C1 segment of cervical spinal cord (tissue), 14 donors: ENCODE measurements around the gene SLC25A22.

Experiments used
- DNase-seq, 14 donors: peaks; one replicate each; lab custom pipeline; 2025; lab: John Stamatoyannopoulos, UW

Gene SLC25A22

GRCh38 chr11:791658-792534, 6.2 kb downstream of the SLC25A22 start:
- DNase-seq: no peak

- DNase-seq: peak in 1 of 14 donors; percentile 39
Measured at GRCh38 chr11:790721-791564, 7.1 kb downstream of the SLC25A22 start.

GRCh38 chr11:789943-790342, 8.1 kb downstream of the SLC25A22 start, which contains the start of gene CEND1:
Gene CEND1 (minus strand): TSS chr11:790090. CDS start chr11:788576, 1,514 bp downstream.
- DNase-seq: peak in 11 of 14 donors; percentile 21 to 72 (median 51)

GRCh38 chr11:788953-789940, 8.8 kb downstream of the SLC25A22 start:
- DNase-seq: peak in 1 of 14 donors; percentile 53

GRCh38 chr11:788009-788640, 10.0 kb downstream of the SLC25A22 start:
- DNase-seq: no peak

GRCh38 chr11:787084-787675, 10.9 kb downstream of the SLC25A22 start:
- DNase-seq: no peak

GRCh38 chr11:786235-787083, 11.6 kb downstream of the SLC25A22 start:
- peak in 1 of 14 donors; percentile 65 for DNase-seq

- peak in 12 of 14 donors; percentile 31 to 97 (median 62) for DNase-seq
Measured at GRCh38 chr11:783581-784015, 14.5 kb downstream of the SLC25A22 start.

- DNase-seq: no peak
Measured at GRCh38 chr11:782264-783174, 15.6 kb downstream of the SLC25A22 start.

GRCh38 chr11:779955-780532, 18.0 kb downstream of the SLC25A22 start:
- no peak for DNase-seq

- no peak for DNase-seq
Measured at GRCh38 chr11:778976-779954, 18.8 kb downstream of the SLC25A22 start.

GRCh38 chr11:777288-778255, 20.5 kb downstream of the SLC25A22 start, which contains the start of gene GATD1:
Gene GATD1 (minus strand): TSS chr11:777487. CDS start chr11:777462, 25 bp downstream.
- DNase-seq: peak; percentile 45 to 96 (median 81)

GRCh38 chr11:776561-777287, 21.4 kb downstream of the SLC25A22 start:
- DNase-seq: no peak

- DNase-seq: no peak
Measured at GRCh38 chr11:776263-776560, 21.9 kb downstream of the SLC25A22 start.
